GM12873 (cell line): ENCODE results near the gene RPL13.

Source experiments
- TF ChIP-seq, protein P1 (sequence below): IDR thresholded peaks from 2 replicates; pipeline ENCODE4 v1.5.1; 2012; ENCODE audit warnings: low read depth, mild to moderate bottlenecking, moderate library complexity, low read length, control low read depth; ENCODE audit not compliant: insufficient read depth; ENCODE audit errors: missing control alignments

RPL13 gene

DNA sequence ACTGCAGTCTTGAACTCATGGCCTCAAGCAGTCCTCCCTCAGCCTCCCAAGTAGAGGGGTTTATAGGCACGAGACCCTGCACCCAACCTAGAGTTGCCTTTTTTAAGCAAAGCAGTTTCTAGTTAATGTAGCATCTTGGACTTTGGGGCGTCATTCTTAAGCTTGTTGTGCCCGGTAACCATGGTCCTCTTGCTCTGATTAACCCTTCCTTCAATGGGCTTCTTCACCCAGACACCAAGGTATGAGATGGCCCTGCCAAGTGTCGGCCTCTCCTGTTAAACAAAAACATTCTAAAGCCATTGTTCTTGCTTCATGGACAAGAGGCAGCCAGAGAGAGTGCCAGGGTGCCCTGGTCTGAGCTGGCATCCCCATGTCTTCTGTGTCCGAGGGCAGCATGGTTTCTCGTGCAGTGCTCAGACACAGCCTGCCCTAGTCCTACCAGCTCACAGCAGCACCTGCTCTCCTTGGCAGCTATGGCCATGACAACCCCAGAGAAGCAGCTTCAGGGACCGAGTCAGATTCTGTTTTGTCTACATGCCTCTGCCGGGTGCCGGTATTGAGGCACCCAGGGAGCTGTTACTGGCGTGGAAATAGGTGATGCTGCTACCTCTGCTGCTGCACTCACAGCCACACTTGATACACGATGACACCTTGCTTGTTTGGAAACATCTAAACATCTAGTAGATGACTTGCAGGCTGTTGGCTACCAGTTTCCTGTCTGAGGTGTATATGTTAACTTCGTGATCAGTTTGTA is 3.3 kb downstream of the RPL13 start:
- TF ChIP-seq, protein P1, sequence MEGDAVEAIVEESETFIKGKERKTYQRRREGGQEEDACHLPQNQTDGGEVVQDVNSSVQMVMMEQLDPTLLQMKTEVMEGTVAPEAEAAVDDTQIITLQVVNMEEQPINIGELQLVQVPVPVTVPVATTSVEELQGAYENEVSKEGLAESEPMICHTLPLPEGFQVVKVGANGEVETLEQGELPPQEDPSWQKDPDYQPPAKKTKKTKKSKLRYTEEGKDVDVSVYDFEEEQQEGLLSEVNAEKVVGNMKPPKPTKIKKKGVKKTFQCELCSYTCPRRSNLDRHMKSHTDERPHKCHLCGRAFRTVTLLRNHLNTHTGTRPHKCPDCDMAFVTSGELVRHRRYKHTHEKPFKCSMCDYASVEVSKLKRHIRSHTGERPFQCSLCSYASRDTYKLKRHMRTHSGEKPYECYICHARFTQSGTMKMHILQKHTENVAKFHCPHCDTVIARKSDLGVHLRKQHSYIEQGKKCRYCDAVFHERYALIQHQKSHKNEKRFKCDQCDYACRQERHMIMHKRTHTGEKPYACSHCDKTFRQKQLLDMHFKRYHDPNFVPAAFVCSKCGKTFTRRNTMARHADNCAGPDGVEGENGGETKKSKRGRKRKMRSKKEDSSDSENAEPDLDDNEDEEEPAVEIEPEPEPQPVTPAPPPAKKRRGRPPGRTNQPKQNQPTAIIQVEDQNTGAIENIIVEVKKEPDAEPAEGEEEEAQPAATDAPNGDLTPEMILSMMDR: no peak

DNA sequence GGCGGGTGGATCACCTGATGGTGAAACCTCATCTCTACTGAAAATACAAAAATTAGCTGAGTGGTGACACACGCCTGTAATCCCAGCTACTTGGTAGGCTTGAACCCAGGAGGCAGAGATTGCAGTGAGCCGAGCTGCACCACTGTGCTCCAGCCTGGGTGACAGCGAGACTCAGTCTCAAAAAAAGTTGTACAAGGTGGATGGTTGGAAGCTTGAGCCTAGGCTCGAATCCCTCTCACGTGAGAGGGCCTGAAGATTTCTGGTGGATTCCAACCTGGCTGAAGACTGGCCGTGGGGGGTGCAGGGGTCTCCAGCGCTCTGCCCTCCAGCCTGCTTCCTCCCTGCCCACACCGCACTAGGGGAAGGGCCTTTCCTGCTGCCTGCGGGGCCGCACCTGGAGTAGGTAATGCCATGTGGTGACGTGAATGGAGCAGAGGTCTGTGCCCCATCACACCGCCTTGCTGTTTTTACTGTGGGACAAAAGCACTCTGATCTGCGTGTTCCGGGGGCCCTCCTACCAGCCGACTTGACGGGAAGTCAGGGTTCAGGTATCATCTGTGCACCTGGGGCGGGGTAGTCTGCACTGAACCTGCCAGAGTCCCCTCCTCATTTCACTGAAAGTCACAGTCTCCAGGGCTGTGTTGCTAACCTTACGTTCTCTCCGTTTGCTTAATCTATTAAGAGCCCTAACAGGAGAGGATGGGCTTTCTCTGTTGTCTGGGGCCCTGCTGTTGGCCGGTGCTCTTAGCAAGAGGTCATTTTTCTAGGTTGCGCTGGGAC is 4.2 kb downstream of the RPL13 start:
- TF ChIP-seq, protein P1: no peak

DNA sequence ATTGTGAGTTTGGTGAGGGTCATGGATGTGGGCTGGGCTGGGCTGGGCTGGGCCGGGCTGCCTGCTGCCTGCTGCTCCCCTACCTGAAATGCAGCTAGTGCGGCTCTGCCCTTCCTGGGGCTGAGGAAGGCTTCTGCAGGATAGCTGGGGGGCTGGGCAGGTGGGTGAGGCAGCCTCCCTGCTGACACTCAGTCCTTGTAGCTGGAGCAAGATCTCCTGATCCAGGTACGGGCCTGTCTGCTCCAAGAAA is 4.7 kb downstream of the RPL13 start:
- TF ChIP-seq, protein P1: no peak

DNA sequence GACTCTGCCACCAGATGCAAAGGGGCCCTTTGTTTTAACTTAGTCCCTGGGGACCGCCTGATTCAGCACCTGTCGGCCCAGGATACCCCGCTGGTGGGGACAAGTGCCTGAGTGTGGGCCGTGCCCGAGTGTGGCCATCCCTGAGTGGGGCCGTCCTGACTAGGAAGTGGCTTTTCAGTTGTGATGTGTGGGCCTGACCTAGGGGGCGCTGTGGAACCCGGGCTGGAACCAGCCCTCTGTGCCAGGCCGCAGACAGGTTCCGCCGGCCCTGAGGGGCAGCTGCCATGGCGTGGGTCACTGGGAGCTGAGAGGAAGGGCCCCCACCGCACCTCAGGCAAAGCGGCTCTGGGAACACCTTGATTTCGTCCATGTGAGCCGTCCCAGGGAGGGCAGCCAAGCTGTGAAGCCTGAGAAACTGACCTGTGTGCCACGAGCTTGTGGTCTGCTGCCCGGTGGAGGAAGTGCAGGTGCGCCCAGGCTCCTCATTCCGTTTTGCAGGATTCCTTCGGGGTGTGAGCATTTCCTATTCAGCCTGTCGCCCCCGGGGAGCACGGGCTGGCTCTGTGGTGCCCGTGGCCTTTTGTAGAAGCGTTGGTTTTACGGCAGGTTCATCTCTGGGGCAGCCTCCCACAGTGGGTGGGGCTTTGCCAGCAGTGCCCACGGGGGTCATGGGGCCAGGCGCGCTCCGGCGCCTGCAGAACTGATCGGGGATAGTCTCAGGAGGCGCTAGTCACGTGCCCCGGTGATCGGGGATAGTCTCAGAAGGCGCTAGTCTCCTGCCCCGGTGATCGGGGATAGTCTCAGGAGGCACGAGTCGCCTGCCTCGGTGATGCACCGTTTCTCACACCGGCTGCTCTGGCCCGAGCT is 5.3 kb downstream of the RPL13 start:
- TF ChIP-seq, protein P1: peak; percentile 72

DNA sequence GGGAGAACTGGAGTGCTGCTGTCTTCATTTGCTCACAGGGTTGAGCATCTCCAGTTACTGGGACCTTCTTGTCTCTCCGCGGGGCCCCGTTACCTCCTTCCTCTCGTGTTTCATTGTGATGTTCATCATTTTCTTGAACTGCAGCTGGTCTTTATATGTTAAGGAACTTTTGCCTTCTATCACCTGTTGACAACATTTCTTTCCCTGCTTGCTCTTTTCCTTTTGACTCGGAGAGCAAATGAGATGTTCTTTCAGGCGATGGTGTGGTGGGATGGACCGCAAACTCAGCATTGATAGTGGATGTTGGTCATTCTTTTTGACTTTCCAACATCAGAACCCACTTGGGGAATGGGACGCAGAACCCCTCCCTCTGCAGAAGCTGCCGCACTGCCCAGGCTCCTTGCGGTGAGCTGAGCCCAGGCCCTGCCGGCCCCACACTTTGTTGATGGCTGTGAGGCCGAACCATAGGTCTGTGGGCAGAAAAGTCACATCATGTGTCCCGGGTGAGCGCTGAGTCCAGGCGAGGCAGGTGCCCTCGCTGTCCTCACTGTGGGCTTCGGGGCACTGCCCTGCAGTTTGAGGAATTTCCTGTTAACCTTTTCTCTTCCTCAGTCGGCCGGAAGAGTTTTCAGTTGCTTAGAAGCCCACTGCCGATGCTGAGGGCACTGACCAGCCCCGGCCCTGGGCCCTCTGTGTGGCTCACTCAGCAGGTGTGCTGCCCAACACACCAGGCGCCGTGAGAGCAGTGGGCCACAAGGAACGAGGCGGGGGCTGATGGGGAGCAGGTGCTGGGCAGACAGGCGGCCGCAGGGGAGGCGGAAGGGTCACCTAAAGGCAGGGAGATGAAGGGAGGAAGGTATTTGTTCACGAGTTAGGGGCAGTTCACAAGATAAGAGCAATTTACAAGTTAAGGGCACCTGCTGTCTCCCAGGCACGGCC is 7.4 kb downstream of the RPL13 start:
- TF ChIP-seq, protein P1: no peak

DNA sequence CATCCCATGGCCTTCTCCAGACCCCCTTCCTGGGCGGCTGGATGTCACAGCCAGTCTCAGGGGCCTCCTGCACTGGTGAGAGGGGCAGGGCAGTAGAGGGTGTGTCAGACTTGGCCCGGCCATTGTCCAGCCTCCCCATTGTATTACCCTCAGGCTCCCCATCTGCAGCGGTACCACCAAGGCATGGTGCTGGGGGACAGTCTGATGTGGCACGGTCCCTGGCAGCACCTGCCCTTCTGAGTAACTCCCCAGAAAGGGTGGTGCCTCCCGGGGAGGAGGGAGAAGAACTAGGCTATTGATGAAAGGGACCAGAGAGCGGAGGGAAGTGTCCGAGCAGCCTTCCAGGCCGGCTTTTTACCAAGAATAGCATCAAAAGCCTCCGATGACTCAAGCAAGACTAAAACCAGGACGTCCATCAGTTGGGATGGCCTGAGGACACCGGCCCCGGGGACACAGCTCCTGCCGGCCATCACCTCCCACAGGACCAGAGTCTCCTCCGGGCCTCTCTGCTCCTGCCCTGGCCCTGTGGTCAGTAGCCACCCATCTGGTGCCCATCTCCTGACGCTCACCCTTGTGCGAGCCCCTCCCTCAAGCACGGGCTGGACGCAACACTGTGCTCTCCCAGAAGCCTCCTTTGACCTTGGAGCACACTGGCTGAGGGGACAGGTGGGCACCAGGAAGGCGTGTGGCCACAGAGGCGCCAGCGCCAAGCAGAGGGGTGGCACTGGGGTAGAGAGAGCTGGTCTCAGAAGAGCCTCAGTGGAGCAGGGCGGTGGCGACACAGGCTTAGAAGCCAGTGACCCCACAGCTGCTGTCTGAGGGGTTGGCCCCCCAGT is 9.2 kb downstream of the RPL13 start:
- TF ChIP-seq, protein P1: no peak
